PC-3 (cell line): ENCODE data around the gene GAMT.

ENCODE experiments used
- CTCF ChIP-seq: fragments of 300-600 bp; sonication (generic); conservative IDR thresholded peaks from 2 replicates; pipeline ENCODE4 v1.5.1; 2017; ENCODE audit warnings: antibody characterized with exemption, low read depth, mild to moderate bottlenecking, low read length
- EZH2 ChIP-seq: fragments of 300-600 bp; sonication (generic); IDR thresholded peaks from one replicate; pipeline ENCODE4 v1.6.1; 2017; ENCODE audit warnings: antibody characterized with exemption, mild to moderate bottlenecking, low read length; ENCODE audit not compliant: unreplicated experiment

GRCh38 chr19:1447504-1447903 is 46.2 kb upstream of the GAMT start:
- no peak for TF ChIP-seq CTCF
- no peak for TF ChIP-seq EZH2
